CD4-positive, alpha-beta T cell treated with Interleukin-2 at 100 ng/mL for 4 hours (primary cell): Measurements from ENCODE around the gene ZNF385D.

Experiments used
- DNase-seq: peaks from one replicate; pipeline ENCODE4 v3.0.0-alpha.2; 2020; ENCODE audit warnings: low spot score

ZNF385D gene

GRCh38 chr3:21750831-21751391 lies at the start of gene ZNF385D:
TSS of gene ZNF385D (minus strand) at chr3:21751210. CDS start at chr3:21750916, 294 bp downstream.
- no peak for DNase-seq

- no peak for DNase-seq
These were observed 47.5 kb upstream of the ZNF385D start for GRCh38 chr3:21798356-21799088.

GRCh38 chr3:21795921-21796320 lies 44.9 kb upstream of the ZNF385D start:
- no peak for DNase-seq

GRCh38 chr3:21795152-21795837 lies 44.3 kb upstream of the ZNF385D start:
- DNase-seq, result no peak

GRCh38 chr3:21794291-21794690 lies 43.3 kb upstream of the ZNF385D start:
- DNase-seq, result no peak

- DNase-seq, result no peak
These were observed 41.2 kb upstream of the ZNF385D start for GRCh38 chr3:21792176-21792575.

- no peak for DNase-seq
These were observed 40.3 kb upstream of the ZNF385D start for GRCh38 chr3:21791356-21791755.

GRCh38 chr3:21790466-21790865 lies 39.5 kb upstream of the ZNF385D start:
- DNase-seq, result no peak

- DNase-seq, result no peak
These were observed 38.7 kb upstream of the ZNF385D start for GRCh38 chr3:21789730-21790129.

- no peak for DNase-seq
These were observed 35.4 kb upstream of the ZNF385D start for GRCh38 chr3:21786438-21786797.

- DNase-seq, result no peak
These were observed 34.9 kb upstream of the ZNF385D start for GRCh38 chr3:21785765-21786437.

- no peak for DNase-seq
These were observed 32.8 kb upstream of the ZNF385D start for GRCh38 chr3:21783839-21784238.

- DNase-seq, result no peak
These were observed 30.3 kb upstream of the ZNF385D start for GRCh38 chr3:21781355-21781754.

- DNase-seq, result no peak
These were observed 28.9 kb upstream of the ZNF385D start for GRCh38 chr3:21779909-21780308.

GRCh38 chr3:21778715-21779114 lies 27.7 kb upstream of the ZNF385D start:
- no peak for DNase-seq

- no peak for DNase-seq
These were observed 26.8 kb upstream of the ZNF385D start for GRCh38 chr3:21777821-21778220.

GRCh38 chr3:21766002-21766401 lies 15.0 kb upstream of the ZNF385D start:
- DNase-seq, result no peak

- no peak for DNase-seq
These were observed 4.9 kb upstream of the ZNF385D start for GRCh38 chr3:21755896-21756295.

- DNase-seq, result no peak
These were observed 3.8 kb upstream of the ZNF385D start for GRCh38 chr3:21754839-21755238.

GRCh38 chr3:21752749-21753347 lies 1.8 kb upstream of the ZNF385D start:
- no peak for DNase-seq

GRCh38 chr3:21751886-21752285 lies 876 bp upstream of the ZNF385D start:
- DNase-seq, result no peak

GRCh38 chr3:21750080-21750696 lies 822 bp downstream of the ZNF385D start:
- no peak for DNase-seq
